CD4-positive, alpha-beta T cell (primary cell): Measurements from ENCODE around the gene PHEX. TPM values are rescaled to one million over a fixed set of nuclear protein-coding genes. Genes with fewer than 3 reads are reported as not detected.

ENCODE experiments used
- ATAC-seq: fragments of 200-7000 bp; cut with Tn5 transposase; one replicate; pipeline ENCODE4 v1.10.0; 2022; ENCODE audit warnings: mild to moderate bottlenecking; ENCODE audit not compliant: poor library complexity
- CTCF ChIA-PET: fragments of 350-600 bp; sonication (Branson Sonifier 250); formaldehyde crosslinking; loops from one replicate; lab custom pipeline; 2021; ENCODE audit warnings: antibody characterized with exemption, inconsistent platforms; lab: Charles Lee
- POLR2A ChIA-PET: fragments of 350-600 bp; sonication (Branson Sonifier 250); formaldehyde crosslinking; loops from one replicate; lab custom pipeline; 2021; ENCODE audit warnings: antibody characterized with exemption, inconsistent platforms; lab: Charles Lee
- DNase-seq, 14 experiments: peaks; one replicate each; pipeline ENCODE4 v3.0.0-alpha.2; 2013 to 2020; ENCODE audit warnings: mixed read lengths in 2 of 14
- H3K27ac ChIP-seq, 2 donors: one replicate each; pipeline versions ENCODE4 v1.5.1 to v1.7.0; 2013; ENCODE audit warnings: low read length in 2 of 2, low read depth in 1 of 2, mild to moderate bottlenecking in 1 of 2
- H3K27me3 ChIP-seq, 2 experiments: 1 replicate in 1 of 2; 2 replicates in 1 of 2; pipeline versions ENCODE4 v1.6.1 to v1.7.0; 2013; ENCODE audit warnings: low read length in 2 of 2, control low read depth in 1 of 2, mild to moderate bottlenecking in 1 of 2, moderate library complexity in 1 of 2; ENCODE audit not compliant: insufficient read depth in 2 of 2, control insufficient read depth in 1 of 2
- H3K36me3 ChIP-seq: one replicate; pipeline ENCODE4 v1.6.1; 2013; ENCODE audit warnings: low read length, control low read depth; ENCODE audit not compliant: insufficient read depth
- H3K4me1 ChIP-seq: one replicate; pipeline ENCODE4 v1.6.1; 2013; ENCODE audit warnings: low read length, control low read depth; ENCODE audit not compliant: insufficient read depth
- H3K4me3 ChIP-seq: one replicate; pipeline ENCODE4 v1.5.1; 2013; ENCODE audit warnings: mild to moderate bottlenecking, low read length, moderate library complexity
- H3K9me3 ChIP-seq, 2 experiments: 1 replicate in 1 of 2; 2 replicates in 1 of 2; pipeline versions ENCODE4 v1.6.1 to v1.7.0; 2013; ENCODE audit warnings: low read length in 2 of 2, mild to moderate bottlenecking in 2 of 2, control low read depth in 1 of 2, moderate library complexity in 1 of 2; ENCODE audit not compliant: control insufficient read depth in 1 of 2, insufficient read depth in 1 of 2
- H3K27ac Mint-ChIP-seq: one replicate; pipeline ENCODE4 v1.8.0; 2020; ENCODE audit warnings: mixed read lengths
- H3K27me3 Mint-ChIP-seq: one replicate; pipeline ENCODE4 v1.8.0; 2021; ENCODE audit warnings: mixed read lengths
- H3K36me3 Mint-ChIP-seq: one replicate; pipeline ENCODE4 v1.8.0; 2021; ENCODE audit warnings: low read depth, mixed read lengths
- H3K4me1 Mint-ChIP-seq: one replicate; pipeline ENCODE4 v1.8.0; 2021; ENCODE audit warnings: low read depth, mixed read lengths
- H3K4me3 Mint-ChIP-seq: one replicate; pipeline ENCODE4 v1.8.0; 2020; ENCODE audit warnings: mild to moderate bottlenecking, mixed read lengths
- H3K9me3 Mint-ChIP-seq: one replicate; pipeline ENCODE4 v1.8.0; 2020; ENCODE audit warnings: mixed read lengths
- intact Hi-C, 2 experiments: fragments of 100-400 bp; cut with DNase I in 1 of 2; cut with micrococcal nuclease in 1 of 2; formaldehyde crosslinking; loops; one replicate each; pipeline versions ENCODE4 v1.15.1 to v1.9.0; 2023 to 2025; cut with DNase I, micrococcal nuclease
- polyA plus RNA-seq, 2 donors: library from polyadenylated mRNA; unstranded; fragments of 120-200 nt; gene quantifications; one replicate each; pipeline ENCODE4 v1.2.1, GENCODE V29; 2013
- total RNA-seq, 174 experiments: library from RNA in 2 of 174; stranded (reverse) in 2 of 174; gene quantifications; one replicate each; pipeline ENCODE4 v1.2.3 and lab custom pipeline; 2021 to 2026
- TF ChIP-seq, protein P1 (sequence below): fragments of 200-600 bp; IDR thresholded peaks from one replicate; pipeline ENCODE4 v1.8.0; 2022; ENCODE audit warnings: antibody characterized with exemption, mild to moderate bottlenecking

Gene PHEX
- total RNA-seq: under 1 TPM; 0.08 to 0.14 TPM
- polyA plus RNA-seq (2013, experiment 1 of 2): 1.3 TPM
- 1.7 TPM for polyA plus RNA-seq (2013, experiment 2 of 2)
- total RNA-seq (lab: John Stamatoyannopoulos, UW): 0.15 to 52.4 (median 1.4) reads per million in 172 experiments

DNA sequence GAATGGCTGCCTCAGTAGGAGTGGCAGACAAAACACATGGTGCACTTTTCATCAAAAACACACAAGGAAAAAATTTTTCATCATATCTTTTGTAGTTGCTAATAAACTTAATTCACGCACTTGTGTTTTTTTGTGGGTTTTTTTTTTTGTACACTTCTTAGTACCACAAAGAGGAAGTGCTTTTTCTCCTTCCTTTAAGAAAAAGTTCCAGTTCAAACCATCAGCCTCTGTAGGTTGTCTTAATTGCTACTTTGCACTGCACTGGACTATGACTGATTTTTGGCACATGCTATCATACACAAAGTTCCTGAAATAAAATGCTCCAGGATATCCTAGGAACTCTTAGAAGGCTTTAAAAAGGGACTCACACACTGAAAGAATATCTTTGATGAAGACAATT, at the start of gene PHEX:
PHEX (plus strand) TSS at position 242 of the 400 bp plus-strand sequence. CDS start 681 bp downstream, outside the sequence.
- Histone ChIP-seq H3K36me3 (no peaks in the 10 kb centered on the region), H3K4me3 (no peak within 1 kb of the TSS), H3K27ac (no peak within 1 kb of the TSS), H3K4me1 (no peaks in the 10 kb centered on the region), H3K9me3 (no peaks in the 10 kb centered on the region), H3K27me3 (no peaks in the 10 kb centered on the region)
- ChIA-PET CTCF (no interaction called here), POLR2A (no interaction called here)
- intact Hi-C loops: no loop called here
- TF ChIP-seq, protein P1, sequence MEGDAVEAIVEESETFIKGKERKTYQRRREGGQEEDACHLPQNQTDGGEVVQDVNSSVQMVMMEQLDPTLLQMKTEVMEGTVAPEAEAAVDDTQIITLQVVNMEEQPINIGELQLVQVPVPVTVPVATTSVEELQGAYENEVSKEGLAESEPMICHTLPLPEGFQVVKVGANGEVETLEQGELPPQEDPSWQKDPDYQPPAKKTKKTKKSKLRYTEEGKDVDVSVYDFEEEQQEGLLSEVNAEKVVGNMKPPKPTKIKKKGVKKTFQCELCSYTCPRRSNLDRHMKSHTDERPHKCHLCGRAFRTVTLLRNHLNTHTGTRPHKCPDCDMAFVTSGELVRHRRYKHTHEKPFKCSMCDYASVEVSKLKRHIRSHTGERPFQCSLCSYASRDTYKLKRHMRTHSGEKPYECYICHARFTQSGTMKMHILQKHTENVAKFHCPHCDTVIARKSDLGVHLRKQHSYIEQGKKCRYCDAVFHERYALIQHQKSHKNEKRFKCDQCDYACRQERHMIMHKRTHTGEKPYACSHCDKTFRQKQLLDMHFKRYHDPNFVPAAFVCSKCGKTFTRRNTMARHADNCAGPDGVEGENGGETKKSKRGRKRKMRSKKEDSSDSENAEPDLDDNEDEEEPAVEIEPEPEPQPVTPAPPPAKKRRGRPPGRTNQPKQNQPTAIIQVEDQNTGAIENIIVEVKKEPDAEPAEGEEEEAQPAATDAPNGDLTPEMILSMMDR: no peak
- H3K27me3 Mint-ChIP-seq: no peaks in the 10 kb centered on the region
- H3K27ac Mint-ChIP-seq: no peak within 1 kb of the TSS
- H3K36me3 Mint-ChIP-seq: no peaks in the 10 kb centered on the region
- DNase-seq (no peak), ATAC-seq (no peak)
- H3K4me1 Mint-ChIP-seq: no peaks in the 10 kb centered on the region
- no peaks in the 10 kb centered on the region for H3K9me3 Mint-ChIP-seq
- no peak within 1 kb of the TSS for H3K4me3 Mint-ChIP-seq

DNA sequence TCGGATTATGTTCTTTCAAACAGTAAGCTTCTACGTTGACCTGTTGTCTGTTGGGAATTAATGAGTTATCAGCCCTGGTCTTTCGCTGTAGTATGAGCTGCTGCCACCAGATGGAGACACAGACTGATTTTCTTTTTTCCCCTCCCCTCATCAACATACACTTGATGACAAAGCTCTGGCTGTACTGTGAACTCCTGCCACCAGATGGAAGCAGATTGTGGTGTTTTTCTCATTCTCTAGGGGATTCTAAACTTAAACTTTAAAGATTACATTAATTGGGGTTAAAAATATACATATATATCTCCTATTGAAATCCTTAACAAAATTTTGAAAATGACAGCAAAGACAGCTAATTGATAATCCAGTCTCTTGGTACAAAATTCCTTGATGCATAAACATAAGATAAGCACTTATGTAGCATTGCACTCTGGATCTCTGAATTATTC, 46.8 kb upstream of the PHEX start:
- peak; percentile 15 to 83 (median 55) for DNase-seq
- Histone ChIP-seq H3K36me3 (peaks cover 2% of the 10 kb centered on the region), H3K4me1 (no peaks in the 10 kb centered on the region), H3K9me3 (no peaks in the 10 kb centered on the region), H3K27ac (no peak overlapping the region), H3K4me3 (no peak overlapping the region), H3K27me3 (no peaks in the 10 kb centered on the region)
- Mint-ChIP-seq H3K9me3 (no peaks in the 10 kb centered on the region), H3K27me3 (no peaks in the 10 kb centered on the region), H3K36me3 (peaks cover 21% of the 10 kb centered on the region), H3K4me3 (no peak overlapping the region), H3K27ac (no peak overlapping the region), H3K4me1 (peaks cover 5% of the 10 kb centered on the region)
- TF ChIP-seq, protein P1: peak; percentile 73
- ATAC-seq: peak; percentile 99
- intact Hi-C loops: loop anchor here (1.0 to 10.0 kb wide), 4 partner anchors 207 to 1917 kb away; no protein-coding TSS in a partner anchor
- POLR2A ChIA-PET: interaction anchor here (1.1 to 2.1 kb wide), 2 partner anchors 11 to 13 kb away, joined by 7 to 10 read pairs; no protein-coding TSS in a partner anchor
- CTCF ChIA-PET: interaction anchor here (0.6 to 2.5 kb wide), 26 partner anchors 10 to 1916 kb away, joined by 3 to 21 read pairs (median 3); no protein-coding TSS in a partner anchor

DNA sequence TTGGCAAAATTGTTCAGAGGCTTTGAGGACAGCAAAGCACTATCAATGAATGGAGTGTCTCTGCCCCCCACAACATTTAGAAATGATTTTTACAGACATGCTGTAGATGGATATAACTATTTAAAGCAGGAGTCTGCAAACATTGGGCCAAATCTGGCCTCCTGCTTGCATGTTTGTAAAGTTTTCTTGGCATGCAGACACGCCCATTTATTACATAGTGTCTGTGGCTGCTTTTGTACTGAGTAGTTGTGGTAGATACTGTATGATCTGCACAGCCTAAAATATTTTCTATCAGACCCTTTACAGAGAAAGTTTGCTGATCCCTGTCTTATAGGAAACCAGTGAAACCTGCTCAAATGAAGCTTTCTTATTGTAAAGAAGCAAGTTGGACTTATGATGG, 45.5 kb upstream of the PHEX start:
- H3K9me3 ChIP-seq: no peaks in the 10 kb centered on the region
- ATAC-seq: no peak

More for the DNA sequence above, 45.5 kb upstream of the PHEX start:
- Histone ChIP-seq H3K4me1 (peaks cover 3% of the 10 kb centered on the region), H3K27me3 (no peaks in the 10 kb centered on the region), H3K27ac (no peak overlapping the region), H3K4me3 (no peak overlapping the region), H3K36me3 (peaks cover 2% of the 10 kb centered on the region)
- Mint-ChIP-seq H3K27ac (no peak overlapping the region), H3K36me3 (peaks cover 27% of the 10 kb centered on the region), H3K9me3 (no peaks in the 10 kb centered on the region), H3K4me3 (no peak overlapping the region), H3K4me1 (peaks cover 5% of the 10 kb centered on the region), H3K27me3 (no peaks in the 10 kb centered on the region)
- ChIA-PET CTCF (interaction anchor here (1.7 kb wide), 1 partner anchor 207 kb away, joined by 12 read pairs; no protein-coding TSS in a partner anchor), POLR2A (no interaction called here)
- intact Hi-C loops: loop anchor here in 1 of 2 experiments (10.0 kb wide), 2 partner anchors 758 to 1452 kb away; no protein-coding TSS in a partner anchor
- TF ChIP-seq, protein P1: no peak
- DNase-seq: no peak
